Stimulated activated CD8-positive, alpha-beta memory T cell treated with anti-CD3 and anti-CD28 coated beads, Interleukin-12 subunit alpha, Interleukin-12 subunit beta, amount 100 ng/mL, for 24 hours (primary cell): ENCODE results near the gene CAMKMT.

Source experiments
- DNase-seq: peaks from one replicate; pipeline ENCODE4 v3.0.0-alpha.2; 2020; ENCODE audit errors: extremely low read depth

CAMKMT gene

GRCh38 chr2:44444881-44445280, 83.1 kb downstream of the CAMKMT start:
- no peak for DNase-seq

GRCh38 chr2:44448860-44449527, 87.2 kb downstream of the CAMKMT start:
- no peak for DNase-seq

- no peak for DNase-seq
Measured at GRCh38 chr2:44450082-44450481, 88.3 kb downstream of the CAMKMT start.

GRCh38 chr2:44450806-44451205, 89.1 kb downstream of the CAMKMT start:
- DNase-seq: no peak

- no peak for DNase-seq
Measured at GRCh38 chr2:44452069-44452583, 90.4 kb downstream of the CAMKMT start.

- DNase-seq: no peak
Measured at GRCh38 chr2:44453259-44453658, 91.5 kb downstream of the CAMKMT start.

GRCh38 chr2:44455877-44456276, 94.1 kb downstream of the CAMKMT start:
- DNase-seq: no peak

- DNase-seq: no peak
Measured at GRCh38 chr2:44456946-44457345, 95.2 kb downstream of the CAMKMT start.

GRCh38 chr2:44459739-44460138, 98.0 kb downstream of the CAMKMT start:
- no peak for DNase-seq

GRCh38 chr2:44462934-44463849, 101.4 kb downstream of the CAMKMT start:
- no peak for DNase-seq

GRCh38 chr2:44464437-44464836, 102.7 kb downstream of the CAMKMT start:
- DNase-seq: no peak

GRCh38 chr2:44470151-44470550, 108.4 kb downstream of the CAMKMT start:
- DNase-seq: no peak

GRCh38 chr2:44477657-44478414, 116.1 kb downstream of the CAMKMT start:
- DNase-seq: no peak

- DNase-seq: peak; percentile 5
Measured at GRCh38 chr2:44479127-44479887, 117.6 kb downstream of the CAMKMT start.

- DNase-seq: no peak
Measured at GRCh38 chr2:44480068-44480467, 118.3 kb downstream of the CAMKMT start.

- no peak for DNase-seq
Measured at GRCh38 chr2:44487052-44487451, 125.3 kb downstream of the CAMKMT start.

GRCh38 chr2:44490726-44491125, 129.0 kb downstream of the CAMKMT start:
- no peak for DNase-seq

GRCh38 chr2:44494006-44494405, 132.3 kb downstream of the CAMKMT start:
- no peak for DNase-seq

- DNase-seq: no peak
Measured at GRCh38 chr2:44495035-44495434, 133.3 kb downstream of the CAMKMT start.

- DNase-seq: no peak
Measured at GRCh38 chr2:44495544-44495943, 133.8 kb downstream of the CAMKMT start.

- no peak for DNase-seq
Measured at GRCh38 chr2:44496130-44496529, 134.4 kb downstream of the CAMKMT start.
